Psoas muscle (tissue), 8 donors: ENCODE data around the gene UNC45B. TPM values are rescaled to one million over a fixed set of nuclear protein-coding genes. Genes with fewer than 3 reads are reported as not detected.
"Not testable (repeated sequence)": the region's sequence is repeated elsewhere in the genome, so short reads cannot be mapped to it uniquely, and the experiment has no call there.

Experiments used
- ATAC-seq, 4 donors: fragments of 200-7000 bp; cut with Tn5 transposase; one replicate each; pipeline ENCODE4 v1.9.1; 2020; ENCODE audit warnings: moderate library complexity in 3 of 4, mild to moderate bottlenecking in 2 of 4
- DNase-seq, 2 donors: peaks; one replicate each; pipeline ENCODE4 v3.0.0-alpha.2; 2020
- H3K27ac ChIP-seq: fragments of 200-600 bp; one replicate; pipeline ENCODE4 v1.8.0; 2022
- H3K27me3 ChIP-seq, 3 donors: fragments of 200-600 bp in 1 of 3; one replicate each; pipeline versions ENCODE4 v1.6.1 to v1.8.0; 2013 to 2022; ENCODE audit warnings: low read length in 2 of 3, mild to moderate bottlenecking in 2 of 3, moderate library complexity in 1 of 3; ENCODE audit not compliant: insufficient read depth in 3 of 3
- H3K36me3 ChIP-seq, 2 donors: fragments of 200-600 bp in 1 of 2; one replicate each; pipeline versions ENCODE4 v1.6.1 to v1.8.0; 2013 to 2022; ENCODE audit warnings: low read depth in 1 of 2, mild to moderate bottlenecking in 1 of 2, moderate library complexity in 1 of 2; ENCODE audit not compliant: insufficient read depth in 1 of 2
- H3K4me1 ChIP-seq: fragments of 200-600 bp; one replicate; pipeline ENCODE4 v1.8.0; 2022
- H3K4me3 ChIP-seq: fragments of 200-600 bp; one replicate; pipeline ENCODE4 v1.8.0; 2022; ENCODE audit warnings: mild to moderate bottlenecking
- H3K9me3 ChIP-seq: fragments of 200-600 bp; one replicate; pipeline ENCODE4 v1.8.0; 2022
- WGBS, 3 donors: extraction: QIAGEN DNeasy Blood & Tissue Kit; methylation state at CpG; one replicate each; pipeline versions ENCODE4 v1.1.6 to v1.1.7; 2013; 5-methylcytosine and 5-hydroxymethylcytosine counted together
- intact Hi-C, 2 donors: fragments of 100-400 bp; cut with DNase I; formaldehyde crosslinking; loops; one replicate each; pipeline versions ENCODE4 v1.11.0 to v1.14.2; 2022
- polyA plus RNA-seq, 3 donors: library from polyadenylated mRNA; stranded (reverse); fragments of 200-250 nt; gene quantifications; one replicate each; pipeline ENCODE4 v1.2.3, GENCODE V29; 2013
- total RNA-seq, 4 donors: library from RNA; stranded (reverse); fragmentation: NEBNext Ultra II Directional in 2 of 4; extraction: Animal tissue kit (Norgen Biotek cat#: 25700) in 2 of 4; gene quantifications; one replicate each; pipeline versions ENCODE4 v1.2.1 to v1.2.4, GENCODE V29; 2021 to 2023
- TF ChIP-seq, protein P1 (sequence below): fragments of 200-600 bp; IDR thresholded peaks from one replicate; pipeline ENCODE4 v1.8.0; 2022; ENCODE audit warnings: antibody characterized with exemption
- donor health status: healthy with polysubstance abuse.
- donor health status: DM: no; HTN: no; CAD: no; lungs with moderate emphysema.
- donor health status: Bipolar disorder and iron deficiency.
- donor health status: healthy.
- donor health status: DM: yes; HTN: yes; CAD: no.
- donor health status: DM: no; HTN: no; CAD: no.
- donor health status: DM: no; HTN: no; CAD: no.
- donor health status: DM: yes; HTN: yes; CAD: no.

Gene UNC45B
- total and polyA plus RNA-seq, 7 donors: 6.2 to 395 (median 109) TPM

DNA sequence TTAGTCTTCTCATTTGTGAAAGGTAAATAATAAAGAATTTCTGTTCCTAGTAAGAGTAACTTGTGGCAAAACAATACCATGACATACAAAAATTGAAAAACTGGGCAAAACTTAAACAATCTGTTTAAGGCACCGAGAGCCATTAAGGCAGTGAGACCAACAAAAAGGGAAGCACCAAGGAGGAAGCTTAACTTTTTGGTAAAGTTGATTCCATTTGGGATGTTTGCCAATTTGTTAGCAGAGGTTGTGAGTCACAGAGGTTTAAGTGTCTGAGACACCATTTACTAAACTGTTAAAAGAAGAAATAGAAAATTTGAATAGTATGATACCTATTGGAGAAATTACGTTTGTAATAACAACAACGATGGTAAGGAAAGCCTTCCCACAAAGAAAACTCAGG lies 41.7 kb downstream of the UNC45B start:
- Histone ChIP-seq H3K4me1 (no peaks in the 10 kb centered on the region), H3K9me3 (no peaks in the 10 kb centered on the region), H3K27ac (no peak overlapping the region), H3K4me3 (no peak overlapping the region), H3K36me3 (peaks cover 3 to 47% of the 10 kb centered on the region in 2 donors), H3K27me3 (no peaks in the 10 kb centered on the region)
- intact Hi-C loops: no loop called here
- WGBS, 3 donors: 71 to 86% (median 85%) methylated on average over 3 of the region's 3 CpGs
- TF ChIP-seq, protein P1, sequence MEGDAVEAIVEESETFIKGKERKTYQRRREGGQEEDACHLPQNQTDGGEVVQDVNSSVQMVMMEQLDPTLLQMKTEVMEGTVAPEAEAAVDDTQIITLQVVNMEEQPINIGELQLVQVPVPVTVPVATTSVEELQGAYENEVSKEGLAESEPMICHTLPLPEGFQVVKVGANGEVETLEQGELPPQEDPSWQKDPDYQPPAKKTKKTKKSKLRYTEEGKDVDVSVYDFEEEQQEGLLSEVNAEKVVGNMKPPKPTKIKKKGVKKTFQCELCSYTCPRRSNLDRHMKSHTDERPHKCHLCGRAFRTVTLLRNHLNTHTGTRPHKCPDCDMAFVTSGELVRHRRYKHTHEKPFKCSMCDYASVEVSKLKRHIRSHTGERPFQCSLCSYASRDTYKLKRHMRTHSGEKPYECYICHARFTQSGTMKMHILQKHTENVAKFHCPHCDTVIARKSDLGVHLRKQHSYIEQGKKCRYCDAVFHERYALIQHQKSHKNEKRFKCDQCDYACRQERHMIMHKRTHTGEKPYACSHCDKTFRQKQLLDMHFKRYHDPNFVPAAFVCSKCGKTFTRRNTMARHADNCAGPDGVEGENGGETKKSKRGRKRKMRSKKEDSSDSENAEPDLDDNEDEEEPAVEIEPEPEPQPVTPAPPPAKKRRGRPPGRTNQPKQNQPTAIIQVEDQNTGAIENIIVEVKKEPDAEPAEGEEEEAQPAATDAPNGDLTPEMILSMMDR: no peak
- ATAC-seq: no peak
- DNase-seq: no peak

DNA sequence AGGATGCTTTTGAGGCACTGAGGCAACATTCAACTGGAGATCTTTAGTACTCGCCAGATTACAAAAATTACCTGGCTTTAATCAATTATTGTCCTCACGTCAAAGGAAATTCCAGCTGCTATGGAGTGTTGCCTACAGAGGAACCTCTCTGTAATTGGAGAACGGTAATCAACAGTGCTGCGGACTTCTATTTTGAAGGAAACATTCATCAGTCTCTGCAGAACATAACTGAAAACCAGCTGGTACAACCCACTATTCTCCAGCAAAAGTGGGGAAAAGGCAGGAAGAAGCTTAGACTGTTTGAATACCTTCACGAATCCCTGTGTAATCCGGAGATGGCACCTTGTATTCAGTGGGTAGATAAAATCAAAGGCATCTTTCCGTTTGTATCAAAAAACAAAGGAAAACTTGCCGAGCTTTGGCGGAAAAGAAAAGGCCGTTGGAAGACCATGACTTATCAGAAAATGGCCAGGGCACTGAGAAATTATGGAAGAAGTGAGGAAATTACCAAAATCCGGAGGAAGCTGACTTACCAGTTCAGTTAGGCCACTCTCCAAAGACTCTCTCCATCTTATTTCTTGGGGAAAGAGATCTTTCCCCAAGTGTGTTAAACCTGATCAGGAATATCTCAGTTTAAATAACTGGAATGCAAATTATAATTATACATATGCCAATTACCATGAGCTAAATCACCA lies 43.5 kb downstream of the UNC45B start:
- ATAC-seq (no peak), DNase-seq (no peak)
- Histone ChIP-seq H3K27ac (no peak overlapping the region), H3K4me3 (no peak overlapping the region), H3K4me1 (no peaks in the 10 kb centered on the region), H3K27me3 (no peaks in the 10 kb centered on the region), H3K9me3 (no peaks in the 10 kb centered on the region), H3K36me3 (peaks cover 3 to 29% of the 10 kb centered on the region in 2 donors)
- WGBS, 3 donors: 42 to 56% (median 52%) methylated on average over 11 of the region's 11 CpGs
- intact Hi-C loops: no loop called here
- TF ChIP-seq, protein P1: no peak

DNA sequence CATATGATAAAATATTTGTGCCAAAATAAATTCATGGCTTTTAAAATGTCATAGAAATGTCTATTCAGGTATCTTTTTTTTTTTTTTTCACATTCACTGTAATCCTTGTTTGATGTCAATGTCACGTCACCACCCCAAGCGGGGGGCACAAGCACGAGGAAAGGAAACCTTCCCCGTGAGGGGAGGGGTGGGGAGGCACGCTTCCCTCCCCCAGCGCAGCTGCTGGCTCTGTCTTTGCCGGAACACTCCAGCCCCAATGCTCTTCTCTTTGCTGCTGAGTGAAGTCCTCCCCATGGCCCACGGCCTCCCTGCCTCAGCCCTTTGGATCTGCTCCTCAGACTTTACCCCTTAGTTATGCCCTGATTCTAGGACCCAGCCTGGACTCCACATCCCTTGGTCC lies 45.1 kb downstream of the UNC45B start:
- H3K4me3 ChIP-seq: no peak overlapping the region
- no peak overlapping the region for H3K27ac ChIP-seq
- intact Hi-C loops: no loop called here
- H3K36me3 ChIP-seq: peaks cover 0 to 13% of the 10 kb centered on the region in 2 donors
- WGBS, 3 donors: 80 to 83% (median 80%) methylated on average over 8 of the region's 8 CpGs
- DNase-seq (no peak), ATAC-seq (peak in 2 of 4 donors; percentile 30 to 32)
- H3K27me3 ChIP-seq: no peaks in the 10 kb centered on the region
- H3K9me3 ChIP-seq: no peaks in the 10 kb centered on the region
- H3K4me1 ChIP-seq: no peaks in the 10 kb centered on the region
- TF ChIP-seq, protein P1: no peak

DNA sequence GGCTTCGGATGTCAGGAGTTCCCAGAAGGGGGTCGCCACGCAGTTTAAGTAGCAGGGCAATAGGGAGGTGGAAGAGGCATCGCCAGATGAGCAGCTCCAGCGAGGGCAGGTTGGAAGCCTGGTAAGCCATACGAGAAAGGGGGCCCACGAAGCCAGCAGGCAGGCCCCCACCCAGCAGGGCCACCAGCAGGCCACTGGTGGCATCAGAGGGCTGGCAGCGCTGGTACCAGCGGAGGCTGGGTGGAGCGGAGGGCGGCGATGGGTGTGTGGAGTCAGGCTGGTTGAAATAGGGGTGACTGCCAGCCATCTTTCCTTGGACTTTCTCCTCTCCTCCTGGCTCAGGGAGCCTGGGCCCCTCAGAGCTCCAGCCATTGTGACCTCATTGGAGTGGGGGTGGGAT lies 46.4 kb downstream of the UNC45B start, which contains the start of gene SLC35G3:
TSS of gene SLC35G3 (minus strand) at position 393 of the 400 bp plus-strand sequence. CDS start at position 307, 86 bp downstream.
- H3K4me1 ChIP-seq, H3K27me3 ChIP-seq, H3K4me3 ChIP-seq, H3K36me3 ChIP-seq, intact Hi-C loops, H3K27ac ChIP-seq, H3K9me3 ChIP-seq, DNase-seq, ATAC-seq: not testable (repeated sequence)
- 91 to 96% (median 92%) methylated on average over 11 to 12 of the region's 12 CpGs for WGBS, 3 donors

DNA sequence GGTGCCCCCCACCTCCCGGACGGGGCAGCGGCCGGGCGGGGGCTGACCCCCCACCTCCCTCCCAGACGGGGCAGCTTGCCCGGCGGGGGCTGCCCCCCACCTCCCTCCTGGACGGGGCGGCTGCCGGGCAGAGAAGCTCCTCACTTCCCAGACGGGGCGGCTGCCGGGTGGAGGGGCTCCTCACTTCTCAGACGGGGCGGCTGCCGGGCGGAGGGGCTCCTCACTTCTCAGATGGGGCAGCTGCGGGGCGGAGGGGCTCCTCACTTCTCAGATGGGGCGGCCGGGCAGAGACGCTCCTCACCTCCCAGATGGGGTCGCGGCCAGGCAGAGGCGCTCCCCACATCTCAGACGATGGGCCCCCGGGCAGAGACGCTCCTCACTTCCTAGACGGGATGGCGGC lies 47.4 kb downstream of the UNC45B start:
- H3K9me3 ChIP-seq, ATAC-seq, H3K4me3 ChIP-seq, intact Hi-C loops, DNase-seq, H3K27me3 ChIP-seq, H3K4me1 ChIP-seq, H3K27ac ChIP-seq, H3K36me3 ChIP-seq: not testable (repeated sequence)
- 88 to 95% (median 89%) methylated on average over 21 to 31 of the region's 31 CpGs for WGBS, 3 donors

DNA sequence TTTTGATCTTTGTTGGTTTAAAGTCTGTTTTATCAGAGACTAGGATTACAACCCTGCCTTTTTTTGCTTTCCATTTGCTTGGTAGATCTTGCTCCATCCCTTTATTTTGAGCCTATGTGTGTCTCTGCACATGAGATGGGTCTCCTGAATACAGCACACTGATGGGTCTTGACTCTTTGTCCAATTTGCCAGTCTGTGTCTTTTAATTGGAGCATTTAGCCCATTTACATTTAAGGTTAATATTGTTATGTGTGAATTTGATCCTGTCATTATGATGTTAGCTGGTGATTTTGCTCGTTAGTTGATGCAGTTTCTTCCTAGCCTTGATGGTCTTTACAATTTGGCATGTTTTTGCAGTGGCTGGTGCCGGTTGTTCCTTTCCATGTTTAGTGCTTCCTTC lies 55.0 kb downstream of the UNC45B start:
- H3K27ac ChIP-seq, DNase-seq, H3K4me3 ChIP-seq, ATAC-seq, intact Hi-C loops, H3K36me3 ChIP-seq, H3K27me3 ChIP-seq, H3K9me3 ChIP-seq, H3K4me1 ChIP-seq: not testable (repeated sequence)
- WGBS, 3 donors: 85 to 100% (median 92%) methylated on average over 1 of the region's 2 CpGs
